ENCODE data around the gene AAGAB. TPM values are rescaled to one million over a fixed set of nuclear protein-coding genes. Genes with fewer than 3 reads are reported as not detected.

The AAGAB gene
- total RNA-seq, 4 donors from 2014 or later = 17.3 to 25.9 (median 21.6) TPM

GRCh38 chr15:67178569-67179210 is 75.8 kb downstream of the AAGAB start:
- TF ChIP-seq CTCF (IDR thresholded peaks at IDR 0.05; ENCODE audit: low read depth) = no peak

- no peak for TF ChIP-seq CTCF (IDR thresholded peaks at IDR 0.05; ENCODE audit: low read depth)
Observed at GRCh38 chr15:67177752-67178151, 76.7 kb downstream of the AAGAB start.

- TF ChIP-seq CTCF (IDR thresholded peaks at IDR 0.05; ENCODE audit: low read depth) = no peak
Observed at GRCh38 chr15:67176195-67176971, 78.1 kb downstream of the AAGAB start.

- TF ChIP-seq CTCF (IDR thresholded peaks at IDR 0.05; ENCODE audit: low read depth) = no peak
Observed at GRCh38 chr15:67175643-67176071, 78.8 kb downstream of the AAGAB start.

DNA sequence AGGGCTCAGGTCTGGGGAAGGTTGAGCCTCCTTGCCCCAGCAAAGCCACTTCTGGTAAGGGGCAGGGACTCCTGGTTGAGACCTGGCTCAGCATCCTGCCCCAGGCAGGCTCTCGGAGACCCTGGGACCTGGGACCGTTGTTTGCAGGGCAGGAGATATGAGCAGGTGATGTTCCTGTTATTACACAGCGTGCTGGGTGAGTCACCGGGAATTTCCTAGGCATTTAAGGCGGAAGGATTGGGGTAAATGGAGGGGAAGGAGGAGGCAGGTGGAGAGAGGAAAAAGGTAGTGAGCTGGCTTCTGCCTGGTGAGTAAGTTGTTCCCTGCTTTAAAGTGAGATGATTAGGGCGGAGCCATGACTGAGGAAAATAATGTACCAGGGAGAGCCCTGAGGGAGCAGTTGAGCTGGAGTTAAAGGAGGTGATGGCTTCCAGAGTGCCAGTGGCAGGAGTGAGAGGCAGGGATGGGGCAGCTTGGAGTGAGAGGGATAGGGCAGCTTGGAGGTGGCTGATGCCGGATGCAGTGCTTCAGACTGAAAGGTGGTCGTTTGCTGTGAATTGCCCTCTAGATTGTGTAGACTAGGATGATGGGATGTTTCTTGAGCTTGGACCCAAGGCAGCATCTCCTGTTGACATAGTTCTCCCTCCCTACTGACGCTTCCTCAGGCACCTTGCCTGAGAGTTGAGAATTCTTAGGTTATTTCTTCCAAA is 79.4 kb downstream of the AAGAB start:
- TF ChIP-seq CTCF (IDR thresholded peaks at IDR 0.05; ENCODE audit: low read depth) = no peak

- no peak for TF ChIP-seq CTCF (IDR thresholded peaks at IDR 0.05; ENCODE audit: low read depth)
Observed at GRCh38 chr15:67174446-67174845, 80.0 kb downstream of the AAGAB start.

DNA sequence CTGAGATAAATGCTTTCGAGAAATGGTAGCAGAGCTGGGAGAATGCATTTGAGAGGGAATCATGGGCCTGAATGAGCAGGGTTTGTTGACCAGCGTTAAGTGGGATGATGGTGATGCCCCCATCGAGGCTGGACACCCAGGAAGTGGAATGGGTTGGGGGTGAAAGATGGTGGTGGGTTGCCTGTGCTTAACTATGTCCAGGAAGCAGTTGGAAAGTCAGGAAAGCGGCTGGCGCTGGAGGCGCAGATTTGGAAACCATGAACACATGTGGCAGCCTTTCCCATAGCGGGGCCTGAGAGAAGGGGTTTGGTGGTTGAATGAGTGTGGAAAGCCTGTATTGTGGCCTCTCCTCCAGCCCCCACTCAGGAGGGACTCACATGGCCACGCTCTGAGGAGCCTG is 80.7 kb downstream of the AAGAB start:
- no peak for TF ChIP-seq CTCF (IDR thresholded peaks at IDR 0.05; ENCODE audit: low read depth)

Data from subcutaneous adipose tissue (tissue), 4 donors.